ENCODE data around the gene TRIM47.

DNA sequence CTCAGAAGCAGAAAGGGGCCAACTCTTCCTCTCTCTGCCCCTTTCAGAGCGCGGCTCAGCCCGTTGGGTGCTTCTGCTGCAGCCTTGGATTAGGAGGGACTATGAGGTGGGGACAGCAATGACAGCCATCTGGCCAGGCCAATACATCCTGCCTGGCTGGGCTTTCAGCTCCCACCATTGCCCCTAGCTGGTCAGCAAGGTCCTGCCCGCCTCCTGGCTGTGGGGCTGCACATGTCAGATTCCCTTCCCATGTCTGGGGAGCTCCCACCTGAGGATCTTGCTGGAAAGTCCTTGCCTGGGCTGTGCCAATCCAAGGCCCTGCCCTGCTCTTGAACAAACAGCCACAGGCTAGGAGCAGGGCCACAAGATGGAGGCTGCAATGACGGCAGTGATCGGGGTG is 10.1 kb upstream of the TRIM47 start:
- TF ChIP-seq POLR2A (IDR thresholded peaks at IDR 0.05; ENCODE audit: low read depth), result no peak
- no peak for TF ChIP-seq CTCF (IDR thresholded peaks at IDR 0.05)

Data from esophagus muscularis mucosa (tissue), 3 donors.